ENCODE results near the gene DYRK1B. TPM values are rescaled to one million over a fixed set of nuclear protein-coding genes. Genes with fewer than 3 reads are reported as not detected.

DYRK1B gene
- total RNA-seq, 6 experiments from 2014 or later, result 2.5 to 6.3 (median 4.4) TPM

DNA sequence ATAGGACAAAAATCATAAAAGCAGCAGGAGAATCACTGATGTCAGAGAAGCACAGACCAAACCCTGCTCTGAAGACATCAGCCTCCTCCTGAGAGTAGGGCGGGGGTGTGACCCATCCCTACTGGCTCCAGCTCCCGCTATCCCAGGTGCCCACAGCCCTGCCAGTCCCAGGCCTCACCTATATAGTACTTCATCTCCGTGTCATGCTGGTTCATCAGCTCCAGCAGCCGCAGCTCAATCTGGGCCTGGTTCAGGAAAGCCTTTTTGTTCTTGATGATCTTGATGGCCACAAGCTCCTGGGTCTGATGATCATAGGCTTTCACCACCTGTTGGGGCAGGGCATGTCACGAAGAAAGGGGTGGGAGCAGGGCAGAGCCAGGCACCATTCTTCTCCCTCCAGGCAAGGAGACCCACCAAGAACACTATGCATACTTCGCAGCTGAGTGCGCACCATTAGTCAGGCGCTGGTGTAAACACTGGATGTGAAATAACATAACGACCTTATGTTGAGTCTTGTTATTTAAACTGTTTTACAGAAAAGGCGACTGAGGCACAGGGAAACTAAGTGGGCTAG lies 4.2 kb downstream of the DYRK1B start:
- H3K4me1 ChIP-seq, result peaks cover 0 to 22% (median 5%) of the 10 kb centered on the region in 4 donors
- TF ChIP-seq CTCF (IDR thresholded peaks at IDR 0.05), result no peak
- TF ChIP-seq POLR2A (IDR thresholded peaks at IDR 0.05), result no peak
- H3K27ac ChIP-seq, result no peak overlapping the region
- DNase-seq, result no peak
- no peaks in the 10 kb centered on the region for H3K9me3 ChIP-seq
- H3K27me3 ChIP-seq, result no peaks in the 10 kb centered on the region
- no peak for ATAC-seq
- peaks cover 0 to 23% (median 5%) of the 10 kb centered on the region in 4 donors for H3K36me3 ChIP-seq
- intact Hi-C loops (cut with DNase I), result no loop called here
- 97% methylated on average over 8 of the region's 10 CpGs for WGBS (ENCODE audit: insufficient coverage, low coverage, low lambda C conversion rate, missing lambda C conversion rate)
- H3K4me3 ChIP-seq, result no peak overlapping the region

GRCh38 chr19:39828654-39829032 lies 5.3 kb downstream of the DYRK1B start:
- 68% methylated on average over 3 of the region's 5 CpGs for WGBS (ENCODE audit: insufficient coverage, low coverage, low lambda C conversion rate, missing lambda C conversion rate)
- H3K4me3 ChIP-seq, result no peak overlapping the region

GRCh38 chr19:39828015-39828653 lies 5.8 kb downstream of the DYRK1B start:
- Histone ChIP-seq H3K36me3 (peaks cover 0 to 23% (median 4%) of the 10 kb centered on the region in 4 donors), H3K27ac (no peak overlapping the region), H3K4me3 (no peak overlapping the region), H3K4me1 (peaks cover 0 to 17% (median 6%) of the 10 kb centered on the region in 4 donors), H3K9me3 (no peaks in the 10 kb centered on the region), H3K27me3 (no peaks in the 10 kb centered on the region)
- TF ChIP-seq POLR2A (IDR thresholded peaks at IDR 0.05), result no peak
- no peak for TF ChIP-seq CTCF (IDR thresholded peaks at IDR 0.05)
- intact Hi-C loops (cut with DNase I), result no loop called here
- WGBS (ENCODE audit: insufficient coverage, low coverage, low lambda C conversion rate, missing lambda C conversion rate), result 85% methylated on average over 9 of the region's 26 CpGs
- no peak for ATAC-seq
- DNase-seq, result no peak

More at GRCh38 chr19:39828654-39829032, 5.3 kb downstream of the DYRK1B start:
- Histone ChIP-seq H3K9me3 (no peaks in the 10 kb centered on the region), H3K36me3 (peaks cover 0 to 23% (median 4%) of the 10 kb centered on the region in 4 donors), H3K4me1 (peaks cover 0 to 19% (median 6%) of the 10 kb centered on the region in 4 donors), H3K27me3 (no peaks in the 10 kb centered on the region), H3K27ac (no peak overlapping the region)
- intact Hi-C loops (cut with DNase I), result no loop called here
- no peak for ATAC-seq
- no peak for DNase-seq
- TF ChIP-seq POLR2A (IDR thresholded peaks at IDR 0.05) (no peak), CTCF (IDR thresholded peaks at IDR 0.05) (no peak)

DNA sequence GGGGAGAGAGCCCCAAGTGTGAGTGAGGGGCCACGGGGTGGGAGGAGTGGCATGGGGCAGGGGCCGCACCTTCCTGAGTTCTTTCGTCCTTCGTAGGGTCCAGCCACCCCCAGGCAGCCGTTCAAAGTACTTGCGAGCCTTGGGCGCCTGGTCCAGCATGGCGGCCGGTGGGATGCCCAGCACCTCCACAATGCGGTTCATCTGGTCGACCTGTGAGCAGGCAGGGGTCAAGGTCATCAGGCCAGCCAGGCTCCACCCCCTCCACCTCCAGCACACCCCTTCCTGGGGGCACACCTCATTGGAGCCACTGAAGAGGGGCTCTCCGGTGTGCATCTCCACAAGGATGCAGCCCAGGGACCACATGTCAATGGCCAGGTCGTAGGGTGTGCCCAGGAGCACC lies 6.7 kb downstream of the DYRK1B start:
- TF ChIP-seq CTCF (IDR thresholded peaks at IDR 0.05) (no peak), POLR2A (IDR thresholded peaks at IDR 0.05) (no peak)
- H3K4me1 ChIP-seq, result peaks cover 0 to 7% (median 3%) of the 10 kb centered on the region in 4 donors
- DNase-seq (no peak), ATAC-seq (no peak)
- no CpG with 5 or more reads among the region's 13 CpGs for WGBS (ENCODE audit: insufficient coverage, low coverage, low lambda C conversion rate, missing lambda C conversion rate)
- no peaks in the 10 kb centered on the region for H3K9me3 ChIP-seq
- H3K4me3 ChIP-seq, result no peak overlapping the region
- H3K27ac ChIP-seq, result no peak overlapping the region
- peaks cover 0 to 23% (median 4%) of the 10 kb centered on the region in 4 donors for H3K36me3 ChIP-seq
- H3K27me3 ChIP-seq, result no peaks in the 10 kb centered on the region
- intact Hi-C loops (cut with DNase I), result no loop called here
